Measurements from ENCODE around the gene FBXO42. TPM values are rescaled to one million over a fixed set of nuclear protein-coding genes. Genes with fewer than 3 reads are reported as not detected.

FBXO42 gene
- total and polyA plus RNA-seq, 9 of the 15 experiments (the other 6 are each of a cell fraction or from before 2014, with no cell fraction given): 7.2 to 24.8 (median 17.4) TPM

- in situ Hi-C loops (cut with MboI) (no loop called here), intact Hi-C loops (cut with micrococcal nuclease) (no loop called here)
- H3K4me2 ChIP-seq (ENCODE audit: insufficient read depth, low read length): no peak overlapping the region; the same call in 1 of the 2 replicates
- H3K4me3 ChIP-seq: no peak overlapping the region
- no peaks in the 10 kb centered on the region for H3K9me3 ChIP-seq (replicated peaks; ENCODE audit: control insufficient read depth, insufficient read depth, low read depth, low read length)
- H3K36me3 ChIP-seq (ENCODE audit: control insufficient read depth, insufficient read depth, low read length): peaks cover 53% of the 10 kb centered on the region
- FAIRE-seq (no peak), ATAC-seq (peak; percentile 63), DNase-seq (ENCODE audit: extremely low read depth in 1 of 4, low spot score in 3 of 4) (no peak)
- H3K27ac ChIP-seq (ENCODE audit: extremely low read depth, low read depth, low read length): peak overlapping the region; percentile 27; the same call in 1 of the 3 replicates
- peaks cover 7% of the 10 kb centered on the region for H3K9me1 ChIP-seq (ENCODE audit: control insufficient read depth, insufficient read depth, low read length)
- POLR2A ChIA-PET: interaction anchor here (1.0 to 3.5 kb wide), 6 partner anchors 9 to 24 kb away, joined by 3 to 15 read pairs (median 4); partner anchors contain the start of gene SZRD1
- peaks cover 68% of the 10 kb centered on the region for H3K79me2 ChIP-seq (ENCODE audit: control insufficient read depth, insufficient read depth, low read length)
- no peaks in the 10 kb centered on the region for H3K27me3 ChIP-seq (ENCODE audit: control insufficient read depth in 2 of 2, insufficient read depth in 2 of 2, low read length in 2 of 2)
- H4K20me1 ChIP-seq (replicated peaks; ENCODE audit: control insufficient read depth, insufficient read depth, low read length): peaks cover 41% of the 10 kb centered on the region
- 27% methylated on average over 3 of the region's 3 CpGs for WGBS (ENCODE audit: insufficient coverage, low coverage, missing lambda C conversion rate)
- peaks cover 10 to 21% of the 10 kb centered on the region in 2 experiments; a peak in 4 of 5 replicates for H3K4me1 ChIP-seq (replicated peaks in 1 of 2; ENCODE audit: control insufficient read depth in 2 of 2, insufficient read depth in 2 of 2, low read length in 2 of 2)
- no TSS peak for BruUV-seq (replicated peaks)
- H3K9ac ChIP-seq (ENCODE audit: insufficient read depth in 1 of 2, low read depth in 2 of 2, low read length in 2 of 2): peak overlapping the region; percentile 4 to 81; a peak in 3 of 4 replicates
- H2AFZ ChIP-seq (ENCODE audit: low read depth, low read length): no peak overlapping the region
- CTCF ChIA-PET (ENCODE audit: low intra/inter-chr PET ratio): no interaction called here
- TF ChIP-seq SPI1 (IDR thresholded peaks at IDR 0.05; ENCODE audit: borderline replicate concordance, low read depth, low read length): 0 out of 2 replicates have a peak, but pooled peaks have one; percentile 23
- no peak for TF ChIP-seq SRSF7 (optimal IDR thresholded peaks at IDR 0.05; ENCODE audit: low read depth, low read length)
- peak; percentile 52; the same call in 1 of the 2 replicates for TF ChIP-seq ATF3 (IDR thresholded peaks at IDR 0.05)
- no peak for TF ChIP-seq ATF3 (CRISPR knock-in tag; conservative IDR thresholded peaks at IDR 0.05)
- TF ChIP-seq HDAC8 (tag; IDR thresholded peaks at IDR 0.05): 0 out of 2 replicates have a peak, but pooled peaks have one; percentile 24
- TF ChIP-seq ATF7 (IDR thresholded peaks at IDR 0.05): peak; percentile 45; the same call in 1 of the 2 replicates
- no peak for TF ChIP-seq NR2C2 (CRISPR knock-in tag; IDR thresholded peaks at IDR 0.05)
- TF ChIP-seq NR2C2 (tag; IDR thresholded peaks at IDR 0.05): peak; percentile 75
- TF ChIP-seq DMBX1 (CRISPR knock-in tag; IDR thresholded peaks at IDR 0.05; ENCODE audit: borderline replicate concordance): peak; percentile 66; the same call in 1 of the 2 replicates
- no peak for TF ChIP-seq DPF2 (IDR thresholded peaks at IDR 0.05)
- TF ChIP-seq ZNF589 (CRISPR knock-in tag; IDR thresholded peaks at IDR 0.05; ENCODE audit: low read depth): 0 out of 2 replicates have a peak, but pooled peaks have one; percentile 51
- no peak for TF ChIP-seq POLR2B (IDR thresholded peaks at IDR 0.05; ENCODE audit: low read depth, partially characterized antibody)
- TF ChIP-seq ETV1 (tag; conservative IDR thresholded peaks at IDR 0.05; ENCODE audit: low read depth): 0 out of 2 replicates have a peak, but pooled peaks have one; percentile 37
- TF ChIP-seq HEY1 (CRISPR knock-in tag; IDR thresholded peaks at IDR 0.05; ENCODE audit: borderline replicate concordance): no peak
- no peak for TF ChIP-seq ETS1 (conservative IDR thresholded peaks at IDR 0.05; ENCODE audit: control insufficient read depth, low read depth, low read length)
- peak; percentile 84 for TF ChIP-seq ESRRA (IDR thresholded peaks at IDR 0.05; ENCODE audit: borderline replicate concordance, low read depth)
- no peak for TF ChIP-seq NR2C1 (IDR thresholded peaks at IDR 0.05)
- TF ChIP-seq NR2C1 (tag; IDR thresholded peaks at IDR 0.05): peak; percentile 36
These were observed 39.1 kb upstream of the FBXO42 start for GRCh38 chr1:16391411-16391810.

All from K562 (cell line).